GM23248 (cell line): ENCODE measurements around the gene CRCP.

Experiments
- EZH2 ChIP-seq: fragments of 200-600 bp; sonication (generic); IDR thresholded peaks from 2 replicates; pipeline ENCODE4 v1.6.1; 2018; ENCODE audit warnings: antibody characterized with exemption, mild to moderate bottlenecking; ENCODE audit not compliant: insufficient read depth, poor library complexity, severe bottlenecking
- EZH2phosphoT487 ChIP-seq: fragments of 200-600 bp; sonication (generic); IDR thresholded peaks from 2 replicates; pipeline ENCODE4 v1.6.1; 2018; ENCODE audit warnings: antibody characterized with exemption, moderate library complexity, mild to moderate bottlenecking, low read depth; ENCODE audit not compliant: insufficient read depth

- TF ChIP-seq EZH2phosphoT487 = no peak
- TF ChIP-seq EZH2 = no peak
Observed at GRCh38 chr7:66202441-66202840, 87.8 kb downstream of the CRCP start.
